K562 (cell line): ENCODE measurements around the gene LRMDA. TPM values are rescaled to one million over a fixed set of nuclear protein-coding genes. Genes with fewer than 3 reads are reported as not detected.

Experiments used
- ATAC-seq: fragments of 200-7000 bp; cut with Tn5 transposase; 3 replicates; pipeline ENCODE4 v1.9.1; 2020; ENCODE audit warnings: moderate library complexity
- BruUV-seq: library from RNA; stranded (reverse); fragments of 400-500 nt; replicated peaks from 2 replicates; lab custom pipeline; 2021; lab: Mats Ljungman, UMichigan
- CTCF ChIA-PET: fragments of 300-600 bp; formaldehyde crosslinking; extraction: SDS; loops from one replicate; lab custom pipeline; 2021; ENCODE audit warnings: low intra/inter-chr PET ratio; lab: Yijun Ruan, JAX
- POLR2A ChIA-PET: fragments of 300-600, 350-650 bp; sonication (Branson Sonifier 250); formaldehyde crosslinking; extraction: SDS; loops from one replicate; lab custom pipeline; 2021; ENCODE audit warnings: antibody characterized with exemption, inconsistent platforms; lab: Yijun Ruan, JAX
- DNase-seq, 4 experiments: peaks; one replicate each; pipeline versions ENCODE4 v3.0.0 to v3.0.0-alpha.2; 2011 to 2018; ENCODE audit warnings: low spot score in 3 of 4, mixed read lengths in 3 of 4; ENCODE audit errors: extremely low read depth in 1 of 4
- FAIRE-seq: peaks from 2 replicates; lab custom pipeline; 2011; peaks lifted over from hg19 to GRCh38; lab: Jason Lieb, UNC
- H2AFZ ChIP-seq: 2 replicates; pipeline ENCODE4 v1.6.0; 2011; ENCODE audit warnings: low read depth, low read length, control low read depth, inconsistent platforms
- H3K27ac ChIP-seq: fragments of 200-600 bp; 3 replicates; pipeline ENCODE4 v1.8.0; 2011; ENCODE audit warnings: low read depth, mild to moderate bottlenecking, control low read depth, inconsistent platforms, low read length, moderate library complexity, mixed read lengths; ENCODE audit errors: extremely low read depth
- H3K27me3 ChIP-seq, 2 experiments: fragments of 300-600 bp in 1 of 2; 2 replicates in 1 of 2; 3 replicates in 1 of 2; pipeline versions ENCODE4 v1.6.0 to v1.8.0; 2011; ENCODE audit warnings: inconsistent platforms in 2 of 2, low read length in 2 of 2, mild to moderate bottlenecking in 1 of 2, mixed read lengths in 1 of 2, moderate library complexity in 1 of 2; ENCODE audit not compliant: control insufficient read depth in 2 of 2, insufficient read depth in 2 of 2
- H3K36me3 ChIP-seq: fragments of 300-600 bp; 3 replicates; pipeline ENCODE4 v1.8.0; 2011; ENCODE audit warnings: mild to moderate bottlenecking, low read length, inconsistent platforms; ENCODE audit not compliant: control insufficient read depth, insufficient read depth
- H3K4me1 ChIP-seq, 2 experiments: fragments of 200-600 bp in 1 of 2; replicated peaks in 1 of 2; 2 replicates in 1 of 2; 3 replicates in 1 of 2; pipeline versions ENCODE4 v1.5.1 to v1.8.0; 2011; ENCODE audit warnings: inconsistent platforms in 2 of 2, low read length in 2 of 2, mild to moderate bottlenecking in 1 of 2, mixed read lengths in 1 of 2, moderate library complexity in 1 of 2; ENCODE audit not compliant: control insufficient read depth in 2 of 2, insufficient read depth in 2 of 2
- H3K4me2 ChIP-seq: 2 replicates; pipeline ENCODE4 v1.6.1; 2011; ENCODE audit warnings: low read length, control low read depth, inconsistent platforms, mixed read lengths; ENCODE audit not compliant: insufficient read depth
- H3K4me3 ChIP-seq: fragments of 200-600 bp; sonication (generic), shearing (Covaris generic); 2 replicates; pipeline ENCODE4 v1.5.1; 2016; ENCODE audit warnings: control low read depth, inconsistent platforms
- H3K79me2 ChIP-seq: fragments of 200-600 bp; 3 replicates; pipeline ENCODE4 v1.8.0; 2011; ENCODE audit warnings: low read length, inconsistent platforms; ENCODE audit not compliant: control insufficient read depth, insufficient read depth
- H3K9ac ChIP-seq, 2 experiments: 2 replicates each; pipeline versions ENCODE4 v1.6.0 to v1.6.1; 2011; ENCODE audit warnings: low read depth in 2 of 2, low read length in 2 of 2, control low read depth in 1 of 2, inconsistent platforms in 1 of 2, mild to moderate bottlenecking in 1 of 2, mixed read lengths in 1 of 2; ENCODE audit not compliant: insufficient read depth in 1 of 2
- H3K9me1 ChIP-seq: one replicate; pipeline ENCODE4 v1.6.0; 2011; ENCODE audit warnings: inconsistent platforms, mild to moderate bottlenecking, low read length, moderate library complexity; ENCODE audit not compliant: control insufficient read depth, insufficient read depth
- H3K9me3 ChIP-seq: replicated peaks from 2 replicates; pipeline ENCODE4 v1.5.1; 2011; ENCODE audit warnings: low read depth, low read length, inconsistent platforms; ENCODE audit not compliant: control insufficient read depth, insufficient read depth
- H4K20me1 ChIP-seq: replicated peaks from 2 replicates; pipeline ENCODE4 v1.6.1; 2011; ENCODE audit warnings: low read length, inconsistent platforms, mixed read lengths; ENCODE audit not compliant: control insufficient read depth, insufficient read depth
- ARHGAP35 ChIP-seq: fragments of 450-650 bp; IDR thresholded peaks from 2 replicates; pipeline ENCODE4 v1.6.1; 2018; ENCODE audit not compliant: partially characterized antibody
- BCOR ChIP-seq: fragments of 450-650 bp; IDR thresholded peaks from 2 replicates; pipeline ENCODE4 v1.6.1; 2016
- GATA2 ChIP-seq: sonication (generic); formaldehyde crosslinking; IDR thresholded peaks from 2 replicates; pipeline ENCODE4 v1.4.0; 2020; ENCODE audit warnings: mild to moderate bottlenecking, missing genetic modification reagents
- GTF2E2 ChIP-seq: fragments of 200-800 bp; sonication (Bioruptor generic); IDR thresholded peaks from 2 replicates; pipeline ENCODE4 v1.6.1; 2016; ENCODE audit warnings: missing genetic modification characterization, missing compliant biosample characterization
- KDM2B ChIP-seq: fragments of 250-450 bp; sonication (Bioruptor Pico); IDR thresholded peaks from 2 replicates; pipeline ENCODE4 v1.8.0; 2021; ENCODE audit warnings: mild to moderate bottlenecking, moderate library complexity
- MTA1 ChIP-seq: fragments of 450-650 bp; IDR thresholded peaks from 2 replicates; pipeline ENCODE4 v1.6.1; 2017; ENCODE audit warnings: borderline replicate concordance
- NCOA6 ChIP-seq: fragments of 450-650 bp; IDR thresholded peaks from 2 replicates; pipeline ENCODE4 v1.6.1; 2017; ENCODE audit warnings: mild to moderate bottlenecking
- NFE2 ChIP-seq: IDR thresholded peaks from 2 replicates; pipeline ENCODE4 v1.6.1; 2014; ENCODE audit warnings: antibody characterized with exemption, low read depth
- PTBP1 ChIP-seq: fragments of 200-400 bp; formaldehyde crosslinking; IDR thresholded peaks from 2 replicates; pipeline ENCODE4 v1.6.1; 2017; ENCODE audit warnings: low read depth, low read length
- PURB ChIP-seq: sonication (generic); formaldehyde crosslinking; IDR thresholded peaks from 2 replicates; pipeline ENCODE4 v1.9.0; 2021; ENCODE audit warnings: low read depth, mild to moderate bottlenecking, missing genetic modification reagents
- RFX5 ChIP-seq: IDR thresholded peaks from 2 replicates; pipeline ENCODE4 v1.6.1; 2011; ENCODE audit warnings: low read depth, mild to moderate bottlenecking, improper control_type of control experiment, low read length
- TAF1 ChIP-seq: IDR thresholded peaks from 2 replicates; pipeline ENCODE4 v1.6.1; 2011; ENCODE audit warnings: mild to moderate bottlenecking, low read length, moderate library complexity; ENCODE audit not compliant: insufficient read depth, control insufficient read depth, severe bottlenecking; ENCODE audit errors: extremely low read depth
- TRIM24 ChIP-seq, 2 experiments: fragments of 450-650 bp; IDR thresholded peaks; 2 replicates each; pipeline ENCODE4 v1.6.1; 2016
- WGBS: fragments of 100-300 bp; shearing (Covaris generic); methylation state at CpG from one replicate; pipeline ENCODE4 v1.1.6; 2016; ENCODE audit warnings: low coverage, mixed read lengths; ENCODE audit not compliant: insufficient coverage; ENCODE audit errors: missing lambda C conversion rate; 5-methylcytosine and 5-hydroxymethylcytosine counted together
- in situ Hi-C: fragments of 300-500 bp; cut with MboI; formaldehyde crosslinking; loops from 4 replicates; pipeline ENCODE4 v1.15.0; 2018; ENCODE audit warnings: inconsistent platforms, mixed read lengths
- intact Hi-C: fragments of 100-400 bp; cut with micrococcal nuclease; formaldehyde crosslinking; loops from 2 replicates; pipeline ENCODE4 v1.14.2; 2022
- polyA plus RNA-seq, 8 experiments: library from polyadenylated mRNA; depleted of rRNA in 4 of 8; stranded (reverse) in 5 of 8; unstranded in 3 of 8; fragments of >200 nt; fragmentation: Nextera tagmentation in 2 of 8; fragmentation: Illumina TruSeq in 1 of 8; extraction: Ambion mirVana in 2 of 8; extraction: Trizol in 1 of 8; gene quantifications; 2 replicates each; pipeline versions ENCODE4 v1.2.1 to v1.2.3, GENCODE V29; 2011 to 2014; ENCODE audit warnings: inconsistent platforms in 1 of 8, missing spikeins in 1 of 8
- total RNA-seq, 7 experiments: library from RNA; depleted of rRNA in 6 of 7; stranded (reverse); fragments of >200 nt in 6 of 7; fragmentation: Illumina TruSeq in 2 of 7; extraction: Trizol in 2 of 7; gene quantifications; 2 replicates each; pipeline versions ENCODE4 v1.2.1 to v1.2.3, GENCODE V29; 2011 to 2021; ENCODE audit warnings: low replicate concordance in 1 of 7

The LRMDA gene
- total and polyA plus RNA-seq, 9 of the 15 experiments (the other 6 are each of a cell fraction or from before 2014, with no cell fraction given), result 0.25 TPM; not detected in 8

- in situ Hi-C loops, result no loop called here
- H3K9me3 ChIP-seq, result no peaks in the 10 kb centered on the region
- no peaks in the 10 kb centered on the region for H3K4me1 ChIP-seq
- no peaks in the 10 kb centered on the region for H3K27me3 ChIP-seq
- no peaks in the 10 kb centered on the region for H3K9me1 ChIP-seq
- CTCF ChIA-PET, result no interaction called here
- no peaks in the 10 kb centered on the region for H3K79me2 ChIP-seq
- no peak overlapping the region for H3K27ac ChIP-seq
- no TSS peak for BruUV-seq
- H3K9ac ChIP-seq, result no peak overlapping the region
- no peak overlapping the region for H3K4me3 ChIP-seq
- no peaks in the 10 kb centered on the region for H4K20me1 ChIP-seq
- TF ChIP-seq PURB (no peak), RFX5 (no peak), KDM2B (no peak), NCOA6 (no peak), TAF1 (no peak), GATA2 (no peak), TRIM24 (IDR thresholded peaks at IDR 0.05) (no peak), MTA1 (no peak), GTF2E2 (tag) (no peak), BCOR (no peak), NFE2 (no peak), ARHGAP35 (no peak), PTBP1 (no peak)
- TF ChIP-seq, all 486 proteins: peak for 0
- FAIRE-seq, result no peak
- WGBS, result 0% methylated on average over 3 of the region's 3 CpGs
- no peak for ATAC-seq
- no peaks in the 10 kb centered on the region for H3K36me3 ChIP-seq
- intact Hi-C loops, result no loop called here
- POLR2A ChIA-PET, result no interaction called here
- H3K4me2 ChIP-seq, result no peak overlapping the region
- no peak overlapping the region for H2AFZ ChIP-seq
- DNase-seq, result no peak
Observed at GRCh38 chr10:76210211-76210610, 778.8 kb downstream of the LRMDA start.
